Fibroblast of pulmonary artery (primary cell): ENCODE measurements around the gene CALR.

ENCODE experiments used
- DNase-seq: peaks from one replicate; pipeline ENCODE4 v3.0.0-alpha.2; 2010; ENCODE audit warnings: low read depth
- H3K4me3 ChIP-seq: replicated peaks from 2 replicates; pipeline ENCODE4 v1.5.1; 2011; ENCODE audit warnings: low read depth, mild to moderate bottlenecking, control low read depth, low read length, moderate library complexity
- TF ChIP-seq, protein P1 (sequence below): IDR thresholded peaks from 2 replicates; pipeline ENCODE4 v1.5.1; 2011; ENCODE audit warnings: mild to moderate bottlenecking, control low read depth, low read length, inconsistent platforms; ENCODE audit errors: missing control alignments

CALR gene

DNA sequence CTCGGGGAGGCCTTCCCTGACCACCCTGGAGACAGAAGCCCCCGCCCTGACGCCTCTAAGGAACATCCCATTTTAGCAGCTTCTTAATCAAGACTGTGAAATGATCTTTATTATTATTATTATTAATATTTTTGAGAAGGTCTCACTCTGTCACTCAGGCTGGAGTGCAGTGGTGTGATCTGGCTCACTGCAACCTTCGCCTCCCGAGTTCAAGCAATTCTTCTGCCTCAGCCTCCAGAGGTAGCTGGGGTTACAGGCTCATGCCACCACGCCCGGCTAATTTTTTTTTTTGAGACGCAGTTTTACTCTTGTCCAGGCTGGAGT is 27.4 kb downstream of the CALR start:
- TF ChIP-seq, protein P1, sequence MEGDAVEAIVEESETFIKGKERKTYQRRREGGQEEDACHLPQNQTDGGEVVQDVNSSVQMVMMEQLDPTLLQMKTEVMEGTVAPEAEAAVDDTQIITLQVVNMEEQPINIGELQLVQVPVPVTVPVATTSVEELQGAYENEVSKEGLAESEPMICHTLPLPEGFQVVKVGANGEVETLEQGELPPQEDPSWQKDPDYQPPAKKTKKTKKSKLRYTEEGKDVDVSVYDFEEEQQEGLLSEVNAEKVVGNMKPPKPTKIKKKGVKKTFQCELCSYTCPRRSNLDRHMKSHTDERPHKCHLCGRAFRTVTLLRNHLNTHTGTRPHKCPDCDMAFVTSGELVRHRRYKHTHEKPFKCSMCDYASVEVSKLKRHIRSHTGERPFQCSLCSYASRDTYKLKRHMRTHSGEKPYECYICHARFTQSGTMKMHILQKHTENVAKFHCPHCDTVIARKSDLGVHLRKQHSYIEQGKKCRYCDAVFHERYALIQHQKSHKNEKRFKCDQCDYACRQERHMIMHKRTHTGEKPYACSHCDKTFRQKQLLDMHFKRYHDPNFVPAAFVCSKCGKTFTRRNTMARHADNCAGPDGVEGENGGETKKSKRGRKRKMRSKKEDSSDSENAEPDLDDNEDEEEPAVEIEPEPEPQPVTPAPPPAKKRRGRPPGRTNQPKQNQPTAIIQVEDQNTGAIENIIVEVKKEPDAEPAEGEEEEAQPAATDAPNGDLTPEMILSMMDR: no peak
- H3K4me3 ChIP-seq: no peak overlapping the region
- no peak for DNase-seq

DNA sequence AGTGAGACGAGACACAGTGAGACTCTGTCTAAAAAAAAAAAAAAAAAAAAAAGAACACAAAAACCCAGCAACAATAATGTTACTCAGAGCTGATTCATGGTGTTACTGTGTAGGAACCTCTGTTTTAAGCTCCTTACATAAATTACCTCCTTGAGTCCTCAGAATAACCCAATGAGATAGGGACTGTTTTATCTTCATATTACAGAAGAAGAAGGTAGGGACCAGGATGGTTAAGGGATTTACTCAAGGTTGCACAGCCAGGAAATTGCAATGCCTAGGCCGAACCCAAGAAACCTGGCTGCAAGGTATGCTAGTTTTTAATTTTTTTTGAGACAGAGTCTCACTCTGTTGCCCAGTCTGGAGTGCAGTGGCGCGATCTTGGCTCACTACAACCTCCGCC is 29.5 kb downstream of the CALR start:
- H3K4me3 ChIP-seq: no peak overlapping the region
- TF ChIP-seq, protein P1: no peak
- no peak for DNase-seq

DNA sequence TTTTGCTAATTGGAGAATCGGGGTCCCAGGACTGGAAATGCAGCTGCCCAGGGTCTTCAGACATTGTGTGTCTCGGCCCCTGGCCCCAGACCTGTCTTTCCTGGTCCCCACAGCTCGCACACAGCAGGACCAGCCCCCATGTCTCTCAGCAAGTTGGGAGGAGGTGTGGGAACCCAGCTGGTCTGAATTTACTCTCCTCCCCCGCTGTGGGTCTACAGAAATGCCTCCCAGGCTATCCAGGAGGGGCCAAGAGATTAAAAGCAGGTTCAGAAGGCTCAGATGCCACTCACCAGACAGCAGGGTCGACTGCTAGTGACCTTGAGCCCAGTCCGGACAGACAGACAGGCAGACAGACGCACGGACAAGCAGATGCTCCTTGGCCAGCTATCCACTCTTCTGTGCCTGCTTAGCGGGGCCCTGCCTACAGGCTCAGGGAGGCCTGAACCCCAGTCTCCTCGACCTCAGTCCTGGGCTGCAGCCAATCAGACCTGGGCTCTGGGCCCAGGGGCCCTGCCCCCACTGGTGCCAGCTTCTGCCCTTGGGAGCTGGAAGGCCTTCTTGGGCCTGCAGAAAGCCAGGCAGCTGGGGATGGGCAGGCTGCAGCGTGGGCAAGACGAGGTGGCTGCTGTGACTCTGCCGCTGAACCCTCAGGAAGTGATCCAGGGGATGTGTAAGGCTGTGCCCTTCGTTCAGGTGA is 31.0 kb downstream of the CALR start, which contains the start of gene DAND5:
Gene DAND5, plus strand, starts transcription at position 285 of the 697 bp plus-strand sequence. Its CDS starts 85 bp downstream, at position 370.
- DNase-seq: no peak
- no peak within 1 kb of the TSS for H3K4me3 ChIP-seq
- TF ChIP-seq, protein P1: no peak

DNA sequence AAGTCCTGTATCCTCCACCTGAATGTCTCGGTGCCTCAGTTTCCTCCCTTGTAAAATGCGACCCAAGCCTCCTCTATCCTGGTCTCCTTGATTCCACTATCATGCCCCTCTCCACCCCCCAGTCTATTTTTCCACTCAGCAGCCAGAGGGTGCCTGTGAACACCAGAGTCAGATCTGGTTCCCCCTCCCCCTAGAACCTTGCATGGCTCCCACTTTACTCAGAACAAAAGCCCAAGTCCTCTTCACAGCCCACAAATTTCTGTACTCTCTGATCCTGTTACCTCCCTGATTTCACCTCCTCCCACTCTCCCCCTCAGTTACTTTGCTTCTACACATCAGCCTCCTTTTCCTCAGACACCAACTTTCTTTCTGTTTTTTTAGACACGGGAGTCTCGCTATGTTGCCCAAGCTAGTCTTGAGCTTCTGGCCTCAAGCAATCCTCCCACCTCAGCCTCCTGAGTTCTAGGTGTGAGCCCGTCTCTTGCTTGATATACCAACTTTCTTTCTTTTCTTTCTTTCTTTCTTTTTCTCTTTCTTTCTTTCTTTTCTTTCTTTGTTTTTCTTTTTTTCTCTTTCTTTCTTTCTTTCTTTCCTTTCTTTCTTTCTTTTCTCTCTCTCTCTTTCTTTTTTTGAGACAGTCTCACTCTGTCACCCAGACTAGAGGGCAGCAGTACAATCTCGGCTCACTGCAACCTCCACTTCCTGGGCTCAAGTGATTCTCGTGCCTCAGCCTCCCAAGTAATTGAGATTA is 31.8 kb downstream of the CALR start:
- TF ChIP-seq, protein P1: no peak
- H3K4me3 ChIP-seq: no peak overlapping the region
- DNase-seq: no peak

DNA sequence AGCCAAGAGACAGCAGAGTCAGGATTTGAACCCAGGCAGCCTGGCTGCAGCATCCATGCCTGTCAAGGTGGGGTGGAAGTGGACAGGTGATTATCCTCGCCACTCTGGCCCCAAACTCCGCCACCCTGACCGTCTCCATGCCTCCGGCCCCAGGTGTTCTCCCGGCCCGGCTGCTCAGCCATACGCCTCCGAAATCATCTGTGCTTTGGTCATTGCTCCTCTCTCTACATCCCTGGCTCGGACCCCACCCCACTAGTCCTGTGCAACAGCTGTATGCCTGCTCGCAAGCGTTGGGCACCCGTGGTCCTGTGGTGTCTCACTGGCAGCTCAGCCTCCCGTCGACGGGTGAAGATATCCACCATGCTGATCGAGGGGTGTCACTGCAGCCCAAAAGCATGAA is 34.8 kb downstream of the CALR start:
- DNase-seq: no peak
- H3K4me3 ChIP-seq: no peak overlapping the region
- TF ChIP-seq, protein P1: no peak

DNA sequence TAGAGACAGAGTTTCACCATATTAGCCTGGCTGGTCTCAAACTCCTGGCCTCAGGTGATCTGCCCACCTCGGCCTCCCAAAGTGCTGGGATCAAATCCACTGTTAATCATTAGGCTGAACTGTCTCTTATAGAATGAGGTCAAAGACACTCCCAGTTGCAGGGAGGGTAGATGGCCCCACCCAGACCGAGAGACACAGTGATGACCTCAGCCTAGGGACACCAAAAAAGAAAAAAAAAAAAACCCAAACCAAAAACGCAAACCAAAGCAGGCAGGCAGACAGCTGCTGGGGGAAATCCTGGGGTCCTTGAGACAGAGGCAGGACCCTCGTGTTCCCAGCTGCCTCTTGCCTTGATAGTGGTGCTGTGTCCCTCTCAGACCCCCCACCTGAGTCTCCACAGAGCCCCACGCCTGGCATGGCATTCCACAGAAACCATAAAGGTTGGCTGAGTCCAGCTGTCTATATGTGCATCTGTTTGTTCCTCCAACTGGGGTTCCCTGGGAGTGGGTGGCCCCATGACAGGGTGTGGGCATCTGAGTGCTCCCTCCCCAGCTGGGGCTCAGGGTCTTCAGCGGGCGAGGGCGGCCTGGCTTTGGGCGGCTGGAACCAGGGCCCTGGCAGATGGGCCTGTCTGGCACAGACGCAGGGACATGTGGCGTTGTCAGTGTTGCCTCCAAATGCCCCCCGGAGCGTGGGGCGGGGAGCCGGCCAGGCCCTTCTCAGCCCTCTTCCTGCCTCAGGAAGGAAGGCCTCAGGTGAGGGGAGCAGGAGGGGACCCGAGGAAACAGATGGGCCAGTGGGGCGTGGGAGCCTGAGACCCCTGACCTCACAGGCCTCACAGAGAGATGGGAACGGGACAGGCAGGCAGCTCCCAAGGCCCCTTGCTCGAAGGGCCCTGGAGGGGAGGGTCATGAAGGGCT is 36.2 kb downstream of the CALR start:
- TF ChIP-seq, protein P1: no peak
- no peak overlapping the region for H3K4me3 ChIP-seq
- DNase-seq: no peak
